Mesothelial cell of epicardium (in vitro differentiated cells): Measurements from ENCODE around the gene PLOD3. TPM values are rescaled to one million over a fixed set of nuclear protein-coding genes. Genes with fewer than 3 reads are reported as not detected.

Experiments
- DNase-seq, 2 experiments: peaks; one replicate each; pipeline ENCODE4 v3.0.0; 2021; ENCODE audit warnings: low spot score in 2 of 2; ENCODE audit not compliant: unreplicated experiment in 2 of 2
- H3K27ac Mint-ChIP-seq: 2 replicates; pipeline ENCODE4 v1.8.0; 2021; ENCODE audit warnings: mixed read lengths
- H3K27me3 Mint-ChIP-seq: 2 replicates; pipeline ENCODE4 v1.8.0; 2021; ENCODE audit warnings: low read depth, mixed read lengths
- H3K36me3 Mint-ChIP-seq: 2 replicates; pipeline ENCODE4 v1.8.0; 2021; ENCODE audit warnings: mixed read lengths
- H3K4me1 Mint-ChIP-seq: 2 replicates; pipeline ENCODE4 v1.8.0; 2021; ENCODE audit warnings: mixed read lengths
- H3K4me3 Mint-ChIP-seq: 2 replicates; pipeline ENCODE4 v1.8.0; 2021; ENCODE audit warnings: mild to moderate bottlenecking, moderate library complexity, mixed read lengths
- H3K9me3 Mint-ChIP-seq: 2 replicates; pipeline ENCODE4 v1.8.0; 2021; ENCODE audit warnings: mixed read lengths
- total RNA-seq: library from RNA; stranded (reverse); gene quantifications from 3 replicates; pipeline ENCODE4 v1.2.1, GENCODE V29; 2021
- TF ChIP-seq, protein P1 (sequence below): fragments of 200-600 bp; sonication (generic); IDR thresholded peaks from one replicate; pipeline ENCODE4 v1.5.0; 2021; ENCODE audit warnings: antibody characterized with exemption; ENCODE audit not compliant: unreplicated experiment

The PLOD3 gene
- total RNA-seq, 1 donor from 2014 or later = 66.9 TPM

DNA sequence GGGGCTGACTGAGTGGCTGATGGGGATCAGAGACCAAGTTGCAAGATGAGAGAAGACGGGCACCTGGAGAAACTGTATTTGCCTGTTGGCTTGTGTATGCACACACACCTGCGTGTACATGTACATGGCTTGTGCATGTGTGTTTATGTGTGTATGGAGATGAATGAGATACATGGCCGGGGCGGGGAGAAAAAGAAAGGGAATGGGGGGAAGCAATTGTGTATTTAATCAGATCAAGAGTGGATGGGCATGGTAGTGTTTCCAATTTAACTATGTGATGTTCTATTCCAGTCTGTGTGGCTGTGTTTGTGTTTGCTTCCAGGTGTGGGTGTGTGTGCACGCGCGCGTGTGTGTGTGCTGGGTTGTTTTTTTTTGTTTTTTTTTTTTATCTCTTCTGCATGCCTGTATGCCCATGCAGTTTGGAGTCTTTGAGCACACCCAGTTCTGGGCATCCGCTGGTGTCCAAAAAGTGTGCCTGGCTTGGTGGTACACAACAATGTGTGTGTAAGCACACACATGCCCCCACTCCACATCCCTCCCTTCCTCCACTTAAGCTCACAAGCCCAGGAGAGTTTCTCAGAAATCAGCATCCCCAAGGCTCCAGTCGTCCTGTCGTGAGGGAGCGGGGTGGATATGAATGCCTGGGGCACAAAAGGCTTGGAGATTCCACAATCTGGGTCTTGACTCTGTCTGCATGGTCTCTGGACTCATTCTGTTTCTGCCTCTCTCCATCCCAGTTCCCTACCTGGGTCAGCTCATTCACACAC is 49.6 kb downstream of the PLOD3 start:
- Mint-ChIP-seq H3K36me3 (no peaks in the 10 kb centered on the region), H3K27ac (no peak overlapping the region), H3K9me3 (no peaks in the 10 kb centered on the region), H3K27me3 (peaks cover 93% of the 10 kb centered on the region), H3K4me3 (no peak overlapping the region), H3K4me1 (peaks cover 43% of the 10 kb centered on the region)
- TF ChIP-seq, protein P1, sequence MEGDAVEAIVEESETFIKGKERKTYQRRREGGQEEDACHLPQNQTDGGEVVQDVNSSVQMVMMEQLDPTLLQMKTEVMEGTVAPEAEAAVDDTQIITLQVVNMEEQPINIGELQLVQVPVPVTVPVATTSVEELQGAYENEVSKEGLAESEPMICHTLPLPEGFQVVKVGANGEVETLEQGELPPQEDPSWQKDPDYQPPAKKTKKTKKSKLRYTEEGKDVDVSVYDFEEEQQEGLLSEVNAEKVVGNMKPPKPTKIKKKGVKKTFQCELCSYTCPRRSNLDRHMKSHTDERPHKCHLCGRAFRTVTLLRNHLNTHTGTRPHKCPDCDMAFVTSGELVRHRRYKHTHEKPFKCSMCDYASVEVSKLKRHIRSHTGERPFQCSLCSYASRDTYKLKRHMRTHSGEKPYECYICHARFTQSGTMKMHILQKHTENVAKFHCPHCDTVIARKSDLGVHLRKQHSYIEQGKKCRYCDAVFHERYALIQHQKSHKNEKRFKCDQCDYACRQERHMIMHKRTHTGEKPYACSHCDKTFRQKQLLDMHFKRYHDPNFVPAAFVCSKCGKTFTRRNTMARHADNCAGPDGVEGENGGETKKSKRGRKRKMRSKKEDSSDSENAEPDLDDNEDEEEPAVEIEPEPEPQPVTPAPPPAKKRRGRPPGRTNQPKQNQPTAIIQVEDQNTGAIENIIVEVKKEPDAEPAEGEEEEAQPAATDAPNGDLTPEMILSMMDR = no peak
- no peak for DNase-seq

DNA sequence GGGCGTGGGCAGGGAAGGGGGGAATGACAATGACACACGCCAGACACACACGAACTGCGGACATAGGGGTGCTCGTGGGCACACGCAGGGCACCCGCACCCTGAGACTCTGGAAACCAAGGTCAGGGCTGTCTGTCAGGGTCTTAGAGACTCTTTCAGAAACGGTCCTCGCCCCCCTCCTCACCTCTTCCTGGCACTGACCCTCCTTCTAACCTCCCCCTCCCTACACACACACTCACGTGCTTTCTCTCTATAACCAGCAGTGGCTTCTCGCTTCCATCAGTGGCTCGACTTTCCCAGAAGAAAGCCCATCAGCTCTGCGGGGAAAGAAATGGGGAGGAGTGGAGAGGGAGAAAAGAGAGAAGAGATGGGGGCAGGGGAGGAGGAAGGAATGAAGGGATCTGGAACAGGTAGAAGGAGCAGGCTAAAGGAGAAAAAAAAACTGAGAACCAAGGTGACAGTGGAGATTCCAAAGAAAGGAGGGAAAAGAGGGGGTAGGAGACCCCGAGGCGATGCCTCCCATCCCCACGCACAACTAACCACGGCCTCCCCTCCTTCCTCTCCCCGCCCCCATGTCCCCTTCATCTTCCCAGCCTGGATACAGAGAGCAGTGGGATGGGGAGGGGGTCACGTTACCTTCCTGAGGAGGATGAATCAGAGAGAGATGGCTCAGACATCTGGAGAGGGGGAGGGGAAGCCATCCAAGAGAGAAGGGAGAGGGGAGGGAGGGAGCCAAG is 50.3 kb downstream of the PLOD3 start:
- H3K27ac Mint-ChIP-seq = no peak overlapping the region
- no peak for DNase-seq
- no peaks in the 10 kb centered on the region for H3K36me3 Mint-ChIP-seq
- peaks cover 45% of the 10 kb centered on the region for H3K4me1 Mint-ChIP-seq
- no peak overlapping the region for H3K4me3 Mint-ChIP-seq
- TF ChIP-seq, protein P1 = no peak
- peaks cover 91% of the 10 kb centered on the region for H3K27me3 Mint-ChIP-seq
- H3K9me3 Mint-ChIP-seq = no peaks in the 10 kb centered on the region

DNA sequence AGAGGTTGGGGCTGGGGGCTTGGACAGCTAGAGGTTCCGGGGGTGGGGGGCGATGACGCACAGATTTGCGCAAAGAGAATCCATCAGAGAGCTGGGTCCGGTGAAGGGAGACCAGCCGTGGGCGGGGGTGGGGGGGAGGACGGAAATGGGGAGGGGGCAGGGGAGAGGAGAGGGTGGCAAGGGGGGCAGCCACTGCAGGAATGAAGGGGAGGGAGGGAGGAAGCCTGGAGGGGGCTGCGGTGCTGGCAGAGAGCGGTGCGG is 50.8 kb downstream of the PLOD3 start:
- no peak overlapping the region for H3K27ac Mint-ChIP-seq
- no peaks in the 10 kb centered on the region for H3K36me3 Mint-ChIP-seq
- TF ChIP-seq, protein P1 = no peak
- H3K4me3 Mint-ChIP-seq = no peak overlapping the region
- H3K4me1 Mint-ChIP-seq = peaks cover 47% of the 10 kb centered on the region
- peaks cover 88% of the 10 kb centered on the region for H3K27me3 Mint-ChIP-seq
- no peak for DNase-seq
- no peaks in the 10 kb centered on the region for H3K9me3 Mint-ChIP-seq

GRCh38 chr7:101165958-101166647 is 51.3 kb downstream of the PLOD3 start:
- TF ChIP-seq, protein P1 = no peak
- peaks cover 1% of the 10 kb centered on the region for H3K36me3 Mint-ChIP-seq
- peak overlapping the region; percentile 67 for H3K4me3 Mint-ChIP-seq
- peaks cover 87% of the 10 kb centered on the region for H3K27me3 Mint-ChIP-seq
- DNase-seq = no peak
- peaks cover 52% of the 10 kb centered on the region for H3K4me1 Mint-ChIP-seq
- no peaks in the 10 kb centered on the region for H3K9me3 Mint-ChIP-seq
- no peak overlapping the region for H3K27ac Mint-ChIP-seq

- peaks cover 79% of the 10 kb centered on the region for H3K27me3 Mint-ChIP-seq
- peaks cover 52% of the 10 kb centered on the region for H3K4me1 Mint-ChIP-seq
- H3K9me3 Mint-ChIP-seq = no peaks in the 10 kb centered on the region
- DNase-seq = peak; percentile 87 to 93
- H3K27ac Mint-ChIP-seq = peak within 1 kb of the TSS; percentile 76
- H3K4me3 Mint-ChIP-seq = peak within 1 kb of the TSS; percentile 67
- TF ChIP-seq, protein P1 = no peak
- H3K36me3 Mint-ChIP-seq = peaks cover 2% of the 10 kb centered on the region
Measured at GRCh38 chr7:101165075-101165957, 52.1 kb downstream of the PLOD3 start, which contains the start of gene VGF. Gene VGF, minus strand, starts transcription at chr7:101165569. Its CDS starts 726 bp downstream, at chr7:101164843.
